Esophagus squamous epithelium (tissue), 4 donors: ENCODE results near the gene RNASE8.

Experiments
- POLR2A ChIP-seq, 4 donors: fragments of 450-650 bp; IDR thresholded peaks; one replicate each; pipeline ENCODE4 v1.6.1; 2017; ENCODE audit warnings: antibody characterized with exemption in 4 of 4, mild to moderate bottlenecking in 4 of 4, moderate library complexity in 3 of 4
- TF ChIP-seq, protein P1 (sequence below), 6 experiments: fragments of 450-650 bp in 4 of 6; fragments of 200-600 bp in 2 of 6; sonication (generic) in 2 of 6; IDR thresholded peaks; one replicate each; pipeline ENCODE4 v1.5.1; 2016 to 2019; ENCODE audit warnings: antibody characterized with exemption in 6 of 6, mild to moderate bottlenecking in 4 of 6, moderate library complexity in 4 of 6

- TF ChIP-seq, protein P1, sequence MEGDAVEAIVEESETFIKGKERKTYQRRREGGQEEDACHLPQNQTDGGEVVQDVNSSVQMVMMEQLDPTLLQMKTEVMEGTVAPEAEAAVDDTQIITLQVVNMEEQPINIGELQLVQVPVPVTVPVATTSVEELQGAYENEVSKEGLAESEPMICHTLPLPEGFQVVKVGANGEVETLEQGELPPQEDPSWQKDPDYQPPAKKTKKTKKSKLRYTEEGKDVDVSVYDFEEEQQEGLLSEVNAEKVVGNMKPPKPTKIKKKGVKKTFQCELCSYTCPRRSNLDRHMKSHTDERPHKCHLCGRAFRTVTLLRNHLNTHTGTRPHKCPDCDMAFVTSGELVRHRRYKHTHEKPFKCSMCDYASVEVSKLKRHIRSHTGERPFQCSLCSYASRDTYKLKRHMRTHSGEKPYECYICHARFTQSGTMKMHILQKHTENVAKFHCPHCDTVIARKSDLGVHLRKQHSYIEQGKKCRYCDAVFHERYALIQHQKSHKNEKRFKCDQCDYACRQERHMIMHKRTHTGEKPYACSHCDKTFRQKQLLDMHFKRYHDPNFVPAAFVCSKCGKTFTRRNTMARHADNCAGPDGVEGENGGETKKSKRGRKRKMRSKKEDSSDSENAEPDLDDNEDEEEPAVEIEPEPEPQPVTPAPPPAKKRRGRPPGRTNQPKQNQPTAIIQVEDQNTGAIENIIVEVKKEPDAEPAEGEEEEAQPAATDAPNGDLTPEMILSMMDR (IDR thresholded peaks at IDR 0.05): peak; percentile 84 to 99 (median 97)
- TF ChIP-seq POLR2A (IDR thresholded peaks at IDR 0.05): no peak
Measured at GRCh38 chr14:21104448-21105060, 46.9 kb downstream of the RNASE8 start.
